Bronchial epithelial cell (primary cell): ENCODE measurements around the gene SOX6. TPM values are rescaled to one million over a fixed set of nuclear protein-coding genes. Genes with fewer than 3 reads are reported as not detected.

Experiments used
- DNase-seq: peaks from one replicate; pipeline ENCODE4 v3.0.0-alpha.2; 2010; ENCODE audit warnings: low read depth
- FAIRE-seq: peaks from 2 replicates; lab custom pipeline; 2011; peaks lifted over from hg19 to GRCh38; lab: Jason Lieb, UNC
- H3K27me3 ChIP-seq: 2 replicates; pipeline ENCODE4 v1.5.1; 2011; ENCODE audit warnings: low read length; ENCODE audit not compliant: control insufficient read depth, insufficient read depth
- H3K36me3 ChIP-seq: 2 replicates; pipeline ENCODE4 v1.5.1; 2011; ENCODE audit warnings: low read length; ENCODE audit not compliant: control insufficient read depth, insufficient read depth
- H3K4me3 ChIP-seq: 2 replicates; pipeline ENCODE4 v1.5.1; 2011; ENCODE audit warnings: mild to moderate bottlenecking, low read depth, low read length, control low read depth
- CTCF ChIP-seq: IDR thresholded peaks from 2 replicates; pipeline ENCODE4 v1.5.1; 2011; ENCODE audit warnings: mild to moderate bottlenecking, moderate library complexity, low read length, control low read depth, inconsistent platforms; ENCODE audit not compliant: insufficient read depth, severe bottlenecking
- total RNA-seq: library from RNA; depleted of rRNA; stranded (reverse); fragments of >200 nt; gene quantifications from 2 replicates; pipeline ENCODE4 v1.2.1, GENCODE V29; 2014

SOX6 gene
- total RNA-seq, 1 donor from 2014 or later = 0.53 TPM

GRCh38 chr11:15975742-15976141 is 380.6 kb downstream of the SOX6 start:
- H3K4me3 ChIP-seq = no peak overlapping the region
- TF ChIP-seq CTCF = no peak
- no peaks in the 10 kb centered on the region for H3K27me3 ChIP-seq
- H3K36me3 ChIP-seq = no peaks in the 10 kb centered on the region
- FAIRE-seq (no peak), DNase-seq (no peak)

DNA sequence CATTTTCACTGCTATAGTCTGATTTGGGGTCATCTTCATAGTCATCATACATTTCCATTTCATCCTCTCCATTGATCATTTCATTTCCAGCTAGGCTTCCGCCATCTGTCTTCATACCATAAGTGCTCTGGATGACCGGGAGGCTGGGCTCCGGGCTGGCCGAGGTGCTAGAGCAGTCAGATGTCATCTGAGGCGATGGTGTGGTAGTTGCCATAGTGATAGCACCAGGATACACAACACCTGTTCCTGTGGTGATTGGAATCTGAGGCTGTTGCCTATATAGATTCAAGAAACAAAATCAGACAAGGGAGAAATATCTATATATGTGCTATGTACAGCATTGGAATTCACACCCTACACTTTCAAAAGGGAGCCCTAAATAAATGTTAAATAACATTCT is 383.5 kb downstream of the SOX6 start:
- no peak overlapping the region for H3K4me3 ChIP-seq
- H3K27me3 ChIP-seq = no peaks in the 10 kb centered on the region
- no peaks in the 10 kb centered on the region for H3K36me3 ChIP-seq
- DNase-seq (no peak), FAIRE-seq (no peak)
- no peak for TF ChIP-seq CTCF

- no peak for TF ChIP-seq CTCF
- Histone ChIP-seq H3K36me3 (no peaks in the 10 kb centered on the region), H3K27me3 (no peaks in the 10 kb centered on the region), H3K4me3 (no peak overlapping the region)
- no peak for DNase-seq
- peak; percentile 40 for FAIRE-seq
Observed at GRCh38 chr11:15971215-15971546, 385.2 kb downstream of the SOX6 start.

GRCh38 chr11:15970506-15971214 is 385.7 kb downstream of the SOX6 start:
- no peaks in the 10 kb centered on the region for H3K27me3 ChIP-seq
- no peak for TF ChIP-seq CTCF
- FAIRE-seq (no peak), DNase-seq (no peak)
- no peak overlapping the region for H3K4me3 ChIP-seq
- no peaks in the 10 kb centered on the region for H3K36me3 ChIP-seq

- FAIRE-seq = no peak
- H3K36me3 ChIP-seq = no peaks in the 10 kb centered on the region
- H3K4me3 ChIP-seq = no peak overlapping the region
- TF ChIP-seq CTCF = no peak
- no peaks in the 10 kb centered on the region for H3K27me3 ChIP-seq
- peak; percentile 99 for DNase-seq
Observed at GRCh38 chr11:15969701-15970329, 386.5 kb downstream of the SOX6 start.
